ENCODE results near the gene CD19. TPM values are rescaled to one million over a fixed set of nuclear protein-coding genes. Genes with fewer than 3 reads are reported as not detected.
"Not testable (repeated sequence)": the region's sequence is repeated elsewhere in the genome, so short reads cannot be mapped to it uniquely, and the experiment has no call there.

Gene CD19
- total RNA-seq, 2 donors from 2014 or later = 0.46 to 0.51 TPM

GRCh38 chr16:28974007-28974436, 42.3 kb downstream of the CD19 start:
- intact Hi-C loops (cut with DNase I) = no loop called here
- Histone ChIP-seq H3K27me3 (replicated peaks; ENCODE audit: insufficient read depth) (no peaks in the 10 kb centered on the region), H3K27ac (peak overlapping the region; percentile 63 to 69), H3K36me3 (no peaks in the 10 kb centered on the region), H3K4me3 (peak overlapping the region; percentile 75 to 77), H3K4me1 (replicated peaks) (peaks cover 5% of the 10 kb centered on the region), H3K9me3 (no peaks in the 10 kb centered on the region)
- no peak for DNase-seq (ENCODE audit: low spot score)
- WGBS = under 1% methylated on average over 17 of the region's 17 CpGs
- TF ChIP-seq POLR2A (IDR thresholded peaks at IDR 0.05) = no peak
- no peak for TF ChIP-seq POLR2AphosphoS5 (IDR thresholded peaks at IDR 0.05)
- TF ChIP-seq CTCF (IDR thresholded peaks at IDR 0.05) = peak in 2 of 4 experiments; percentile 37 to 44

- Histone ChIP-seq H3K27ac (peak within 1 kb of the TSS; percentile 63 to 69), H3K9me3 (no peaks in the 10 kb centered on the region), H3K4me1 (replicated peaks) (peaks cover 5% of the 10 kb centered on the region), H3K27me3 (replicated peaks; ENCODE audit: insufficient read depth) (no peaks in the 10 kb centered on the region), H3K36me3 (no peaks in the 10 kb centered on the region), H3K4me3 (peak within 1 kb of the TSS; percentile 75 to 77)
- peak; percentile 97 for DNase-seq (ENCODE audit: low spot score)
- WGBS = under 1% methylated on average over 57 of the region's 60 CpGs
- TF ChIP-seq POLR2A (IDR thresholded peaks at IDR 0.05) (peak; percentile 47), CTCF (IDR thresholded peaks at IDR 0.05) (peak in 3 of 4 experiments; percentile 15 to 26 (median 19)), POLR2AphosphoS5 (IDR thresholded peaks at IDR 0.05) (peak; percentile 99)
- intact Hi-C loops (cut with DNase I) = no loop called here
Observed at GRCh38 chr16:28974437-28975157, 42.8 kb downstream of the CD19 start, which contains the start of gene SPNS1. TSS of gene SPNS1 (plus strand) at chr16:28974778. CDS start at chr16:28975152, 374 bp downstream.

- Histone ChIP-seq H3K27ac (peak overlapping the region; percentile 63 to 69), H3K27me3 (replicated peaks; ENCODE audit: insufficient read depth) (no peaks in the 10 kb centered on the region), H3K4me1 (replicated peaks) (peaks cover 5% of the 10 kb centered on the region), H3K4me3 (peak overlapping the region; percentile 75 to 77), H3K9me3 (no peaks in the 10 kb centered on the region), H3K36me3 (no peaks in the 10 kb centered on the region)
- intact Hi-C loops (cut with DNase I) = no loop called here
- no peak for TF ChIP-seq POLR2A (IDR thresholded peaks at IDR 0.05)
- no peak for TF ChIP-seq CTCF (IDR thresholded peaks at IDR 0.05)
- no peak for TF ChIP-seq POLR2AphosphoS5 (IDR thresholded peaks at IDR 0.05)
- DNase-seq (ENCODE audit: low spot score) = no peak
- 5% methylated on average over 30 of the region's 30 CpGs for WGBS
Observed at GRCh38 chr16:28975158-28975599, 43.4 kb downstream of the CD19 start.

GRCh38 chr16:28977703-28978662, 46.2 kb downstream of the CD19 start:
- Histone ChIP-seq H3K27ac (no peak overlapping the region), H3K4me3 (no peak overlapping the region), H3K27me3 (replicated peaks; ENCODE audit: insufficient read depth) (no peaks in the 10 kb centered on the region), H3K9me3 (no peaks in the 10 kb centered on the region), H3K36me3 (no peaks in the 10 kb centered on the region), H3K4me1 (replicated peaks) (peaks cover 5% of the 10 kb centered on the region)
- no peak for DNase-seq (ENCODE audit: low spot score)
- TF ChIP-seq POLR2A (IDR thresholded peaks at IDR 0.05) (no peak), CTCF (IDR thresholded peaks at IDR 0.05) (peak in 3 of 4 experiments; percentile 13 to 40 (median 21))
- intact Hi-C loops (cut with DNase I) = no loop called here
- 76% methylated on average over 11 of the region's 11 CpGs for WGBS

GRCh38 chr16:28980330-28980729, 48.6 kb downstream of the CD19 start:
- H3K4me3 ChIP-seq; H3K27me3 ChIP-seq (replicated peaks; ENCODE audit: insufficient read depth); H3K4me1 ChIP-seq (replicated peaks); intact Hi-C loops (cut with DNase I); H3K36me3 ChIP-seq; H3K9me3 ChIP-seq; H3K27ac ChIP-seq; DNase-seq (ENCODE audit: low spot score): not testable (repeated sequence)
- WGBS = 82% methylated on average over 7 of the region's 7 CpGs
